Activated CD4-positive, alpha-beta T cell treated with anti-CD3 and anti-CD28 coated beads, Interleukin-2, amount 50 U/mL, for 48 hours (primary cell): ENCODE data around the gene GALNT13.

Source experiments
- DNase-seq, 2 experiments: peaks; one replicate each; pipeline ENCODE4 v3.0.0-alpha.2; 2020

The GALNT13 gene

DNA sequence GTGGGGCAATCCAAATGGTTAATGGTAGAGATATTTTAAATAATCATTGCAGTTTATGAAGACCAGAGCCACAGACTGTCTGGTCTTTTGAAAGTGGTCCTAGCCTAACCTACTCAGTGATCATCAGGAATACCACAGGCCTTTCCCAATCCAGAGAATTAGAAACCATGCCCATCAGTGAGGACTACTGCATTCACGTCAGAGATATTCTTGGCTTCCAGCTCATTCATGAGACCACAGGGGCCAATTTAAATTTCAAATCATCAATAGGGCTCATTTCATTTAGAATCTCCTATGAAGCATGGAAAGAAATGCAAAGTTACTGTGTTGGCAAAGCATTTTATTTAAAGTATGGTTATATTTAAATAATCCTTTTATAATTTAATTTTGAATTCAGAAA is 464.5 kb downstream of the GALNT13 start:
- no peak for DNase-seq

GRCh38 chr2:154338352-154338967 is 466.7 kb downstream of the GALNT13 start:
- DNase-seq = no peak

DNA sequence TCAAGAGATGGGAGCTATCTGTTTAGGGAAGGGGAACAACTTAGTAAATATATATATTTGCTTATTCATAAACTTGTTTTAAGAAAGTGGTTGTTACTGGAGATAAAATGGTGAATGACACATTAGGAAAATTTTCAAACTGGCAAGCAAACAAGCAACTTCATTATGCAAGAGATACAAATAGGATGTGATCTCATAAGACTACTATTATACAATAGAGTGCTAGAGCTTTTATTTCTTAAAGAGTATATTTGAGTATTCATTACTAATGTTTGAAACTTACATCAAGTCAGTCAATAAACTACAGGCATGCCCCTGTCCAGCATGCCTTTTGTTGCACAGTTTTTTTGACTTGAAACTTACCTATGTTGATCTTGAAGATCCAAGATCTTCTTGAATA is 471.6 kb downstream of the GALNT13 start:
- no peak for DNase-seq

DNA sequence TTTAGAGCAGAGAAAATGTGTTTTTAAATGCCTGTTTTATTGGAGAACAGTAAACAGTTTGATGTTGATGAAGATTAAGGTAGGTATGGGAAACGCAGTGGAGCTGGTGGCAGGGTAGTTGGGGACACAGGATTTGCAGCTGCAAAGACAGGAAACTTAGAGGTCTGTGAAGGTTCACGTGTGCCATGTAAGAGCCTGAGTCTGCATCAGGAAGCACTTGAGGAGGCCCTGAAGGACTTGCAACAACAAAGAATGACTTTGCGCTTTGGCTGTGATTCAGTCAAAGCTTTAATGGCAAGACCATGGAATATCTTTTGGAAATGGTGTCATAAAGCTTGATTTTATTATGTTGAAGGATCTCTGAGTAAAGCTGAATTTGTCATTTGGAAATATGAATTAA is 479.2 kb downstream of the GALNT13 start:
- DNase-seq = no peak

GRCh38 chr2:154361276-154361675 is 489.6 kb downstream of the GALNT13 start:
- DNase-seq = no peak

DNA sequence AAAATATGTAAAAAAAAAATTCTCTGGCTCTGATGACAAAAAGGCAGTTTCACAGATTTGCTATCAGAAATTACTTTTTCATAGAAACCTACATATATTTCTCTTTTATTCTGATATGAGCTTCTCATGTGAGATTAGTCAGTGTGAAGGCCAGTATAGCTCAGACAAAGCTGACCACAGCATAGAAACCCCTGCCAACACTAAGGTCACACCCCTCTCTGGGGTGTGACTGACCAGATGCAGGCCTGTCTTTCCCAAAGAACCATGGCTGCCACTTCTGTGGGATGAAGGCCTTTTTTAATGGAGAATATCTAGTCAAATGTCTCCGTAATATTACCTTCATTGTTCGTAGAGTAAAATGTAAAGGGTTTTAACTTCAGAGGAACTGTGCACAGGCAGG is 496.4 kb downstream of the GALNT13 start:
- no peak for DNase-seq

DNA sequence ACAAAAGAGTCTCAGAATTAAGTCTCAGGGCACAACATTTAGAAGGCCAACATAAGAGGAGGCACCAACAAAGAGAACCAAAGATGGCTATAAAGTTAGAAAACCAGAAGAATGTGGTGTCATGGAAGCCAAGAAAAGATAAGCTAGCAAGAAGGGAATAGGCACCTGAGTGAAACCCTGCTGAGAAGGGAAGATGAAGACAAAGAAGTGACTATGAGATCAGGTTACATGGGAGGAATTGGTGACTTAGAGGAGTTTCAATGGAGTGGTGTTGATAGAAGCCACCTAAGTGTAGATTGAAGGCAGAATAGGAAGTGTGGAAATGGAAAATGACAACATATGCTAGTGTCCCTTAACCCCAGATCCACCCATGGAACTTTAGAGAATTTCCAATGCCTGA is 499.2 kb downstream of the GALNT13 start:
- no peak for DNase-seq

DNA sequence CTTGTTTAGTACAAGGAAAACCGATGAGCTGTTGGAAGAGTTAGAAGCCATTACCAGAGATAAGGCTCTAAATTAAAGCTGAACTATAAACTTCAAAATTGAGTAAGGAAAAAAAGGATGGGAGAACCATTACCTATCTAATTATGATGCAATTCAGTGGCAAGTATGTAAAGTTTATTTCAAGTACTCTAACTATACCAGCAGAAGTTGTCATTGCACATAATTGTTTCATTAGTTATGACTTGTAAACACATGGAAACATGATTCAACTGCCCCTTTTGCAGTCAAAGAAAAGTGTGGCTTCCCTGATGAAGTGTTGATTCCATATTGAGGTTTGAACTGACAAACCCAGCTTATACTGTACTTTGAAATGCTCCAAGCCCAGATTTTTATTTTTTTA is 502.7 kb downstream of the GALNT13 start:
- no peak for DNase-seq

DNA sequence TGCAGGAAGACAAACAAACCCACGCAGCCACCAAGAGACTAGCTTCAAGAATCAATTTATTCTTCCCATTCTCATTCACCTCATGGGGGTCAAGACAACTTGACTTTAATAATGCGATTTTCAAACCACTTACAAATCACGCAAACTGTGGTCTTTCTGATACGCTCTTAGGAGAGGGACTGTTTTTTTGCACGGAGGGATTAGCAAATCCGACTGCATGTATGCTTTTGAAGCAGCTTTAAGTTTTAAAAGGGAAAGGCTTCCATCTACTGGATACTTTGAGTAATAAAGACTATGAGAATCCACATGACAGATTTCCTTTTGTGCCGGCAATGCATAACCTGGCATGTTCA is 503.8 kb downstream of the GALNT13 start:
- no peak for DNase-seq

DNA sequence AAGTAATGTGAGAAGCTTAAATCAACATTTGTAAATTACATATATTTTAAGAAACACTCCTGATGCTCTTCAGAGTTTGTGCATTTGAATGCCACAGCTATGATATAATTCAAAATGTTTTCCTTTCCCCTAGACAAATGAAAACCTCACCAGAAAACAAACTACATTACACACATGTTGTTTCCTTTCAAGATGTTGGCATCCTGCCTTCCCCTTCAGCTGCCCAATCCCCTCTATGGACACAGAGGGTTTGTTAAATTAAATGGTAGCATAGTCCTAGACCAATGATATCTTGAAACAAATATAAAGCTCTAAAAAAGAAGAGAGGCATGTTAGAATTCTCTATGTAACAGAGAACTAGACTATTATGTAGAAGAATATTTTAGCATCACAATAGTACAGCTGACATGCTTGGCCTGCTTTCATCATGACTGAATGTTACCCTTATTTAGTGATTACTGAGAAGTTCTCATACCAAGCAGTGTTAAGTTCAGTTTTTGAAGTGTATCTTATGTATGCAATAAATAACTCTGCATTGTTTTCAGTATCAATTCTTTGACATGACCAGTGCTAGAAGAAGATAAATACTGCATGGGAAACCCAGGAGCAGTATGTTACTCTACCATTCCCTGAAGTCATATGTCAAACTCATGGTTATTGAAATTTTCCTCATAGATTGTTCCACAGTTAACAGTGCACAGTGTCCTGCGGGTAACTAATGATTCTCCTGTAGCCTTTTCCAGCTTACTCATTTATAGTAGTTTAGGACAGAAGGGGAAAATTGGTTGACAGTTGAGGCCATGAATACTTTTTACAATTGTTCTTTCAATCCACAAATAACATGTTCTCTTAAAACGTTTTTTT is 510.4 kb downstream of the GALNT13 start:
- DNase-seq = no peak

GRCh38 chr2:154386186-154386585 is 514.5 kb downstream of the GALNT13 start:
- DNase-seq = no peak

- DNase-seq = no peak
These were observed 519.3 kb downstream of the GALNT13 start for GRCh38 chr2:154391051-154391450.

DNA sequence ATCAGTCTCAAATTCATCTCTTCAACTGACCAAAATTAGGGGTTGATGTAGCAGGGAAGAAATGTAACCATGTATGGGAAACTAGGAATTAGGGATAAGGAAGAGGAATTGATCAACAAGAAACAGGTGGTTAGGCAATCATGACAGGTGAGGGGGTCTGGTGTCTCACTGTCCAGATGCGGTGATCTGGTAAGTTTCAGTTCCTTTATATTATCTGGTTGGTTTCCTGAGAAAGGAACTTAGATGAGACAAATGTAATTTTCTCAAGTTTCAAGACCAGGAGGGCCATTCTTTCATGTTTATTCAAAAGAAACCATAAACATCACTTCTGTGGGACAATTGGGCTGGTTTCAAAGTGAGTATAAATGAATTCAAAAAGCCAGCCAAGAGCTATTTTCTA is 520.5 kb downstream of the GALNT13 start:
- no peak for DNase-seq

GRCh38 chr2:154394600-154394999 is 522.9 kb downstream of the GALNT13 start:
- no peak for DNase-seq

DNA sequence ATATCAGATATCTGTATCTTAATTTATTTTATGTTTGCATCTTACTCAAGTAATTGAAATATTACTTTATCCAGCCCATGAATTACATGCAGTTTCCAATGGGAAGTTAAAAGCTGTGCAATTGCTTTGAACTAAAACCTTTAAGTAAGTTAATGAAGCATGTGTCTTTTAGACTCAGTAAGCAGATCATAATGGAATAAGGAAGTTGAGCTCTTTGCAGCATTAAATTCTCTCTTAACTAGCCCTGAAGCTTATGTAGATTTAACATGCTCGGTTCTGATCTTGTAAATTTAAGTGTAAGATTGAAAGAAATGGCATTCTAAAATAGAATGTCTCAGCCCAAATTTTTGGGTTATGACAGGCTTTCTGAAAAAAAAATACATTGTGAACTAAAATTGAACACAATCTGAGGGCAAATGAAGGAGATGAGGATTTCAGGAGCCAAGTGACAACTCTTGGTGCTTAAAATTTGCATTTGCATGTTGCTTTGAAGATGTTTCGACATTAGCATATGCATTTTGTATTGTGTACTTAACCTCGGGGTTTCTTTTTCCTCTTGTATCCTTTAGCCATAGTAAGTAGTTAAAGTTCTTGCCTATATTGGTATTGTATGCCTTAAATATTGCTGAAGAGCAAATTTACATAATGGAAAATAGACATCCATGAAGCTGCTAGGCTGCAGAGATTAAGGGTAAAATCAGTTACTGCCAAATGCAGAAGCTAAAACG is 529.0 kb downstream of the GALNT13 start:
- DNase-seq = no peak

DNA sequence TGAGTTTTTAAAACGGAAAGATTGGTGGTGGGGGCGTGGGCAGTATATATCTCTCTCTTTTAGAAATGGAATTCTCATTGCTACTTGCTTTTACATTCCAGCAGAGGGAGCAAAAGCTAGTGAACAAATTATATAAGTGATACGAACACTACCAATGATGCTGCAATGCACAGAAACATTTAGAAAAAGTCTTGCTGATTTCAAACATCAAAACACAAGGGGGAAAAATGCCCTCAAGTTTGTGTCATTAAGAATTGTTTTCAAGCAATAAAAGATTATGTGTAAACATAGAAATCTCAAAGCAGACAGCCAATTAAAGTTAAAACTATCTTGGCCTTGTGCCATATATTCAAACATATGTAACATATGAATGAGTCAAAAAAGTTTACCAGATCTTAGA is 530.5 kb downstream of the GALNT13 start:
- DNase-seq = no peak

DNA sequence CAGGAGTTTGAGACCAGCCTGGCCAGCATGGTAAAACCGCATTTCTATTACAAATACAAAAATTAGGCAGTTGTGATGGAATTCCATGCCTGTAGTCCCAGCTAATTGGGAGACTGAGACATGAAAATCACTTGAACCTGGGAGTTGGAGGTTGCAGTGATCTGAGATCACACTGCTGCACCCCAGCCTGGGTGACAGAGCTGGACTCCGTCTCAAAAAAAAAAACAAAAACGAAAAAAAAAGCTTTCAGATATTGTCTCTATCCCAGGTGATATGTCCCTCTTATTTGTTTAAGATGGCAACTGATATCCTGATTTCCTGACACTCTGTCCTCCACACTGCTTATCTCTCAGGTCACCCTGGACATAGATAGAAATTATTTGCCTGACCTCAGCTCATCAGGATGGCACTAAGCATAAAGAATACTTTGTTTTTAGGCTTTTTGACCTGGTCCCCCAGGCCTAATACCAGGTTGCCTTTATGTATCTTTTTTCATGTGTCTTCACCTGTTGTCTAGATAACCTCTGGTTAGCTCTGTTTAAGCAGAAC is 531.6 kb downstream of the GALNT13 start:
- no peak for DNase-seq

DNA sequence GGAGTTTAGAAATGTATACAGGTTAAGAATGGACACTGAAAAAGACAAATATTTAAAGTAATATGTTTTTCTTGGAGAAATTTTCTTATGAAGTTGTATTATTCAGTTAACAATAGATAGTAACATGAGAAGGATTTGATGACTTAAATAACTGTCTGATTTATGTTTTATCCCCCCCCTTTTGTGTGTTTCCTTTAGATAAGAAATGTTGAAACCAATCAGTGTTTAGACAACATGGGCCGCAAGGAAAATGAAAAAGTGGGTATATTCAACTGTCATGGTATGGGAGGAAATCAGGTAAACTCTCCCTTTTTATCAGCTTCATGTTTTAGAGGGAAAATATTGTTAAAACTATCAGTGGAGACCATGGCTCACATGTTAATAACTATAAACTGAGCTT is 537.1 kb downstream of the GALNT13 start:
- DNase-seq = no peak

GRCh38 chr2:154422251-154422650 is 550.5 kb downstream of the GALNT13 start:
- no peak for DNase-seq

GRCh38 chr2:154425994-154426393 is 554.3 kb downstream of the GALNT13 start:
- no peak for DNase-seq

- no peak for DNase-seq
These were observed 555.7 kb downstream of the GALNT13 start for GRCh38 chr2:154427453-154427852.

GRCh38 chr2:154428022-154428421 is 556.3 kb downstream of the GALNT13 start:
- DNase-seq = no peak

DNA sequence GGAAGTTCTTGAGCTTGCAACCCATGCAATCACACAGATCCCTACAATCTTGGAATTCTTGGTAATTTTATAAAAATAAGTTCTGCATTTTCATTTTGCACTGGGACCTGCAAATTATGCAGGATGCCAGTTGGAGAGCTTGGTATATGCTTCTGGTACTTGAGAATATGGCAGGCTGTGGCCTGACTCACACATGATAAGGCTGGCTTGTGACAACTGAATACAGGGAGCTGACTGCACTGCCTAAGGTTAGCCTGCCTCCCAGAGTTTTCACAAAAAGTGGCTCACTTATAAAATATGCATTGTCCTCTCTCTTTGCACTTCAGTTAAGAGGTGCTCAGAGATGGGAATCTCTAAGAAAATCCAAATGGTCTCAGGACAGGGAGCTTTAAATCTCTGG is 561.3 kb downstream of the GALNT13 start:
- no peak for DNase-seq

DNA sequence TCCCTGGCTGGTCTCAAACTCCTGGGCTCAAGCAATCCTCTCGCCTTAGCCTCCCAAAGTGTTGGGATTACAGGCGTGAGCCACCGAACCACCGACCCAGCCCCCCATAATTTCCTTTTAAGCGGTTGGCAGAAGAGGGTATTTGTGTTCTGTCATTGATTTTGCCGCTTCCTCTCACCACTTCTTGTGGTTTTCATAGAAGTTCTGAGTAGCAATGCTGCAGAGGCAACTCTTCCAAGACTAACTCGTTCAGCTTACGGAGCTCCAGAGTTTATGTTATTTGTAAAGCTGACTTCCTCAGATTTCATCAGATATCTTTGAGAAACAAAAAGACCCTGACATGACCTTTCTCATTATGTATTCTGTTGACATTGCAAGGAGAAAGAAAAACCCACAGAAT is 565.4 kb downstream of the GALNT13 start:
- no peak for DNase-seq
